ENCODE data around the gene CCDC122. TPM values are rescaled to one million over a fixed set of nuclear protein-coding genes. Genes with fewer than 3 reads are reported as not detected.
A peak's percentile ranks its signal among the peaks of the same experiment; 100 is the strongest.

The CCDC122 gene
- total RNA-seq, 2 experiments from 2014 or later = 1.6 to 2.1 TPM

- ChIA-PET CTCF (interaction anchor here (0.6 to 11.0 kb wide), 30 partner anchors 8 to 575 kb away, joined by 3 to 149 read pairs (median 4); no protein-coding TSS in a partner anchor), POLR2A (no interaction called here)
- H3K27ac Mint-ChIP-seq = no peak overlapping the region
- H3K9me3 Mint-ChIP-seq = no peaks in the 10 kb centered on the region
- H3K36me3 Mint-ChIP-seq (ENCODE audit: low read depth) = no peaks in the 10 kb centered on the region
- no peak overlapping the region for H3K4me3 Mint-ChIP-seq
- peaks cover 6% of the 10 kb centered on the region for H3K4me1 Mint-ChIP-seq (ENCODE audit: low read depth)
- H3K27me3 Mint-ChIP-seq = peaks cover 16% of the 10 kb centered on the region
- ATAC-seq (peak; percentile 55), DNase-seq (peak; percentile 5)
- intact Hi-C loops (cut with micrococcal nuclease) = no loop called here
- TF ChIP-seq CTCF (IDR thresholded peaks at IDR 0.05) = peak; percentile 82
These were observed 28.9 kb upstream of the CCDC122 start for GRCh38 chr13:43908156-43909126.

- Mint-ChIP-seq H3K27me3 (peaks cover 11% of the 10 kb centered on the region), H3K27ac (no peak overlapping the region), H3K4me3 (no peak overlapping the region), H3K4me1 (ENCODE audit: low read depth) (peaks cover 6% of the 10 kb centered on the region), H3K36me3 (ENCODE audit: low read depth) (no peaks in the 10 kb centered on the region), H3K9me3 (no peaks in the 10 kb centered on the region)
- TF ChIP-seq CTCF (IDR thresholded peaks at IDR 0.05) = peak; percentile 65
- POLR2A ChIA-PET = no interaction called here
- intact Hi-C loops (cut with micrococcal nuclease) = loop anchor here (2.0 kb wide), 2 partner anchors 531 to 563 kb away; no protein-coding TSS in a partner anchor
- ATAC-seq (peak; percentile 53), DNase-seq (peak; percentile 33)
- CTCF ChIA-PET = interaction anchor here (0.7 to 11.0 kb wide), 26 partner anchors 9 to 966 kb away, joined by 3 to 149 read pairs (median 3); no protein-coding TSS in a partner anchor
These were observed 26.0 kb upstream of the CCDC122 start for GRCh38 chr13:43905435-43906031.

GRCh38 chr13:43895940-43896339 is 16.4 kb upstream of the CCDC122 start:
- no peaks in the 10 kb centered on the region for H3K36me3 Mint-ChIP-seq (ENCODE audit: low read depth)
- intact Hi-C loops (cut with micrococcal nuclease) = no loop called here
- POLR2A ChIA-PET = no interaction called here
- peaks cover 7% of the 10 kb centered on the region for H3K27me3 Mint-ChIP-seq
- TF ChIP-seq CTCF (IDR thresholded peaks at IDR 0.05) = no peak
- H3K4me3 Mint-ChIP-seq = no peak overlapping the region
- no peak for ATAC-seq
- DNase-seq = no peak
- no peak overlapping the region for H3K27ac Mint-ChIP-seq
- no peaks in the 10 kb centered on the region for H3K4me1 Mint-ChIP-seq (ENCODE audit: low read depth)
- CTCF ChIA-PET = interaction anchor here (0.9 to 1.4 kb wide), 2 partner anchors 9 to 572 kb away, joined by 3 to 7 read pairs; no protein-coding TSS in a partner anchor
- H3K9me3 Mint-ChIP-seq = no peaks in the 10 kb centered on the region

- intact Hi-C loops (cut with micrococcal nuclease) = no loop called here
- no peak overlapping the region for H3K4me3 Mint-ChIP-seq
These were observed 14.9 kb upstream of the CCDC122 start for GRCh38 chr13:43894438-43894837.

More at GRCh38 chr13:43894438-43894837, 14.9 kb upstream of the CCDC122 start:
- TF ChIP-seq CTCF (IDR thresholded peaks at IDR 0.05) = no peak
- H3K27me3 Mint-ChIP-seq = peaks cover 9% of the 10 kb centered on the region
- CTCF ChIA-PET = no interaction called here
- H3K9me3 Mint-ChIP-seq = no peaks in the 10 kb centered on the region
- H3K36me3 Mint-ChIP-seq (ENCODE audit: low read depth) = no peaks in the 10 kb centered on the region
- ATAC-seq (no peak), DNase-seq (no peak)
- POLR2A ChIA-PET = interaction anchor here (0.6 kb wide), 1 partner anchor 534 kb away, joined by 3 read pairs; no protein-coding TSS in a partner anchor
- H3K27ac Mint-ChIP-seq = no peak overlapping the region
- no peaks in the 10 kb centered on the region for H3K4me1 Mint-ChIP-seq (ENCODE audit: low read depth)
